Measurements from ENCODE around the gene ZNHIT2. TPM values are rescaled to one million over a fixed set of nuclear protein-coding genes. Genes with fewer than 3 reads are reported as not detected.

The ZNHIT2 gene
- total and polyA plus RNA-seq, 2 experiments from 2014 or later, result 17.7 to 18.1 TPM

GRCh38 chr11:65166893-65167292, 49.4 kb upstream of the ZNHIT2 start:
- H3F3A ChIP-seq (replicated peaks; ENCODE audit: low read depth), result no peaks in the 10 kb centered on the region
- Mint-ChIP-seq H3K4me3 (no peak overlapping the region), H3K4me1 (peaks cover 14% of the 10 kb centered on the region), H3K27ac (no peak overlapping the region), H3K36me3 (ENCODE audit: low read depth) (no peaks in the 10 kb centered on the region), H3K27me3 (ENCODE audit: insufficient read depth, low read depth, poor library complexity) (peaks cover 10% of the 10 kb centered on the region), H3K9me3 (no peaks in the 10 kb centered on the region)
- no peaks in the 10 kb centered on the region for H3K27me3 ChIP-seq (ENCODE audit: insufficient read depth)
- DNase-seq (ENCODE audit: low spot score) (no peak), ATAC-seq (no peak)
- no peak overlapping the region for H3K27ac ChIP-seq (ENCODE audit: low read depth)
- H4K20me1 ChIP-seq (replicated peaks; ENCODE audit: insufficient read depth), result no peaks in the 10 kb centered on the region
- H3K4me1 ChIP-seq (ENCODE audit: insufficient read depth), result peaks cover 4% of the 10 kb centered on the region
- H3K36me3 ChIP-seq (ENCODE audit: insufficient read depth), result no peaks in the 10 kb centered on the region
- peak overlapping the region; percentile 100; the same call in 1 of the 2 replicates for H2AFZ ChIP-seq
- TF ChIP-seq ZNF331 (CRISPR knock-in tag; IDR thresholded peaks at IDR 0.05; ENCODE audit: low read depth) (no peak), CTCF (conservative IDR thresholded peaks at IDR 0.05; ENCODE audit: low read depth in 2 of 2) (no peak), CREB1 (CRISPR knock-in tag; IDR thresholded peaks at IDR 0.05; ENCODE audit: low read depth) (no peak), REST (IDR thresholded peaks at IDR 0.05; ENCODE audit: unreplicated experiment) (no peak), ETS1 (IDR thresholded peaks at IDR 0.05) (no peak), STAT1 (IDR thresholded peaks at IDR 0.05; ENCODE audit: unreplicated experiment) (no peak)
- no peaks in the 10 kb centered on the region for H3K79me2 ChIP-seq (replicated peaks; ENCODE audit: insufficient read depth)
- H3K4me2 ChIP-seq, result no peak overlapping the region
- H3K9me2 ChIP-seq (ENCODE audit: insufficient read depth), result no peaks in the 10 kb centered on the region
- H3K4me3 ChIP-seq, result no peak overlapping the region

GRCh38 chr11:65165410-65166317, 48.2 kb upstream of the ZNHIT2 start:
- DNase-seq (ENCODE audit: low spot score) (peak; percentile 45), ATAC-seq (peak; percentile 31; the same call in 2 of the 3 replicates)
- Histone ChIP-seq H3K4me2 (0 out of 2 replicates have a peak overlapping the region, but pooled peaks have one; percentile 64), H3K36me3 (ENCODE audit: insufficient read depth) (no peaks in the 10 kb centered on the region), H3K9me2 (ENCODE audit: insufficient read depth) (no peaks in the 10 kb centered on the region), H3K4me3 (no peak overlapping the region), H3K27me3 (ENCODE audit: insufficient read depth) (no peaks in the 10 kb centered on the region), H3K27ac (ENCODE audit: low read depth) (peak overlapping the region; percentile 18; the same call in 1 of the 2 replicates), H2AFZ (peak overlapping the region; percentile 100), H3K79me2 (replicated peaks; ENCODE audit: insufficient read depth) (no peaks in the 10 kb centered on the region), H3F3A (replicated peaks; ENCODE audit: low read depth) (no peaks in the 10 kb centered on the region), H3K4me1 (ENCODE audit: insufficient read depth) (peaks cover 4% of the 10 kb centered on the region), H4K20me1 (replicated peaks; ENCODE audit: insufficient read depth) (no peaks in the 10 kb centered on the region)
- no peaks in the 10 kb centered on the region for H3K9me3 Mint-ChIP-seq
- H3K4me3 Mint-ChIP-seq, result no peak overlapping the region; the same call in 2 of the 3 replicates
- no peaks in the 10 kb centered on the region for H3K36me3 Mint-ChIP-seq (ENCODE audit: low read depth)
- H3K4me1 Mint-ChIP-seq, result peaks cover 14% of the 10 kb centered on the region
- no peak overlapping the region for H3K27ac Mint-ChIP-seq
- H3K27me3 Mint-ChIP-seq (ENCODE audit: insufficient read depth, low read depth, poor library complexity), result peaks cover 9% of the 10 kb centered on the region
- TF ChIP-seq POLR2AphosphoS5 (IDR thresholded peaks at IDR 0.05; ENCODE audit: low read depth), result no peak
- no peak for TF ChIP-seq ETS1 (IDR thresholded peaks at IDR 0.05)
- no peak for TF ChIP-seq ZNF331 (CRISPR knock-in tag; IDR thresholded peaks at IDR 0.05; ENCODE audit: low read depth)
- TF ChIP-seq STAT1 (IDR thresholded peaks at IDR 0.05; ENCODE audit: unreplicated experiment), result no peak
- TF ChIP-seq CTCF (conservative IDR thresholded peaks at IDR 0.05; ENCODE audit: low read depth in 2 of 2), result no peak
- TF ChIP-seq ZNF114 (CRISPR knock-in tag; IDR thresholded peaks at IDR 0.05), result no peak

All from GM23338 (cell line).